HG03571 (cell line): ENCODE data around the gene MRPL57.
"Not testable (repeated sequence)": the region's sequence is repeated elsewhere in the genome, so short reads cannot be mapped to it uniquely, and the experiment has no call there.

ENCODE experiments used
- ATAC-seq: cut with Tn5 transposase; IDR thresholded peaks from one replicate; pipeline ENCODE4 v1.9.1; 2021; ENCODE audit not compliant: unreplicated experiment

Gene MRPL57

GRCh38 chr13:21176215-21176981 lies at the start of gene MRPL57, which contains the start of gene SKA3:
MRPL57 (plus strand) TSS chr13:21176658; CDS start chr13:21176917, 259 bp downstream.
SKA3 (minus strand) TSS chr13:21176552; CDS start chr13:21176477, 75 bp downstream.
- ATAC-seq, result peak; percentile 86

- ATAC-seq, result no peak
Observed at GRCh38 chr13:21130116-21130515, 46.3 kb upstream of the MRPL57 start.

GRCh38 chr13:21133077-21133476 lies 43.4 kb upstream of the MRPL57 start:
- ATAC-seq, result no peak

GRCh38 chr13:21134475-21134874 lies 42.0 kb upstream of the MRPL57 start:
- no peak for ATAC-seq

GRCh38 chr13:21135833-21136232 lies 40.6 kb upstream of the MRPL57 start:
- ATAC-seq, result not testable (repeated sequence)

- no peak for ATAC-seq
Observed at GRCh38 chr13:21137696-21138095, 38.8 kb upstream of the MRPL57 start.

- no peak for ATAC-seq
Observed at GRCh38 chr13:21138561-21138960, 37.9 kb upstream of the MRPL57 start.

GRCh38 chr13:21139374-21139773 lies 37.1 kb upstream of the MRPL57 start:
- no peak for ATAC-seq

- no peak for ATAC-seq
Observed at GRCh38 chr13:21142766-21143165, 33.7 kb upstream of the MRPL57 start.

- no peak for ATAC-seq
Observed at GRCh38 chr13:21147827-21148226, 28.6 kb upstream of the MRPL57 start.

- ATAC-seq, result no peak
Observed at GRCh38 chr13:21148557-21149258, 27.8 kb upstream of the MRPL57 start.

GRCh38 chr13:21149568-21149967 lies 26.9 kb upstream of the MRPL57 start:
- ATAC-seq, result no peak

GRCh38 chr13:21150013-21150412 lies 26.4 kb upstream of the MRPL57 start:
- no peak for ATAC-seq

GRCh38 chr13:21152251-21152899 lies 24.1 kb upstream of the MRPL57 start:
- no peak for ATAC-seq

- ATAC-seq, result no peak
Observed at GRCh38 chr13:21164631-21165030, 11.8 kb upstream of the MRPL57 start.

GRCh38 chr13:21165606-21166005 lies 10.9 kb upstream of the MRPL57 start:
- not testable (repeated sequence) for ATAC-seq

GRCh38 chr13:21171420-21171819 lies 5.0 kb upstream of the MRPL57 start:
- no peak for ATAC-seq

GRCh38 chr13:21173767-21174166 lies 2.7 kb upstream of the MRPL57 start:
- ATAC-seq, result not testable (repeated sequence)

GRCh38 chr13:21175656-21176214 lies 723 bp upstream of the MRPL57 start:
- ATAC-seq, result peak; percentile 0

GRCh38 chr13:21176982-21177284 lies 475 bp downstream of the MRPL57 start:
- ATAC-seq, result peak; percentile 20

GRCh38 chr13:21181671-21182070 lies 5.2 kb downstream of the MRPL57 start:
- no peak for ATAC-seq

GRCh38 chr13:21186410-21186809 lies 10.0 kb downstream of the MRPL57 start:
- ATAC-seq, result not testable (repeated sequence)
